GM06990 (cell line): Measurements from ENCODE around the gene SLC6A5.

ENCODE experiments used
- DNase-seq: peaks from one replicate; pipeline ENCODE4 v3.0.0-alpha.2; 2011; ENCODE audit not compliant: insufficient read length; ENCODE audit errors: extremely low read depth
- H3K27me3 ChIP-seq: replicated peaks from 2 replicates; pipeline ENCODE4 v1.6.0; 2011; ENCODE audit warnings: low read length; ENCODE audit not compliant: control insufficient read depth, insufficient read depth
- H3K36me3 ChIP-seq: 2 replicates; pipeline ENCODE4 v1.5.1; 2011; ENCODE audit warnings: low read length; ENCODE audit not compliant: control insufficient read depth, insufficient read depth
- H3K4me3 ChIP-seq: replicated peaks from 2 replicates; pipeline ENCODE4 v1.5.1; 2011; ENCODE audit warnings: low read depth, mild to moderate bottlenecking, control low read depth, low read length
- CTCF ChIP-seq: IDR thresholded peaks from 2 replicates; pipeline ENCODE4 v1.5.1; 2011; ENCODE audit warnings: low read length, control low read depth, mild to moderate bottlenecking, inconsistent platforms; ENCODE audit not compliant: insufficient read depth, poor library complexity, severe bottlenecking

SLC6A5 gene

GRCh38 chr11:20598492-20598891, 916 bp upstream of the SLC6A5 start:
- Histone ChIP-seq H3K27me3 (no peaks in the 10 kb centered on the region; the same call in 1 of the 2 replicates), H3K36me3 (no peaks in the 10 kb centered on the region), H3K4me3 (no peak overlapping the region)

GRCh38 chr11:20600020-20600346, 575 bp downstream of the SLC6A5 start:
- Histone ChIP-seq H3K36me3 (no peaks in the 10 kb centered on the region), H3K4me3 (no peak overlapping the region), H3K27me3 (no peaks in the 10 kb centered on the region; the same call in 1 of the 2 replicates)
- no peak for DNase-seq
- no peak for TF ChIP-seq CTCF

More at GRCh38 chr11:20598492-20598891, 916 bp upstream of the SLC6A5 start:
- DNase-seq = no peak
- no peak for TF ChIP-seq CTCF

- Histone ChIP-seq H3K27me3 (no peaks in the 10 kb centered on the region; the same call in 1 of the 2 replicates), H3K36me3 (no peaks in the 10 kb centered on the region), H3K4me3 (no peak overlapping the region)
- DNase-seq = no peak
- no peak for TF ChIP-seq CTCF
Measured at GRCh38 chr11:20600551-20600950, 1.1 kb downstream of the SLC6A5 start.

GRCh38 chr11:20601221-20601914, 2.0 kb downstream of the SLC6A5 start:
- no peaks in the 10 kb centered on the region for H3K36me3 ChIP-seq
- no peak for TF ChIP-seq CTCF
- no peak overlapping the region for H3K4me3 ChIP-seq
- no peaks in the 10 kb centered on the region; the same call in 1 of the 2 replicates for H3K27me3 ChIP-seq
- no peak for DNase-seq

GRCh38 chr11:20604295-20604803, 4.9 kb downstream of the SLC6A5 start:
- no peak for TF ChIP-seq CTCF
- no peaks in the 10 kb centered on the region for H3K36me3 ChIP-seq
- DNase-seq = no peak
- peaks cover 2% of the 10 kb centered on the region for H3K27me3 ChIP-seq
- no peak overlapping the region for H3K4me3 ChIP-seq
